HCT116 (cell line): ENCODE results near the gene FMN2.

ENCODE experiments used
- POLR2A ChIP-seq: IDR thresholded peaks from 2 replicates; pipeline ENCODE4 v1.7.0; 2011; ENCODE audit warnings: borderline replicate concordance; ENCODE audit not compliant: insufficient read depth, insufficient read length; ENCODE audit errors: extremely low read depth
- TF ChIP-seq, protein P1 (sequence below), 3 experiments: fragments of 200-600 bp in 1 of 3; sonication (generic) in 1 of 3; IDR thresholded peaks in 2 of 3; conservative IDR thresholded peaks in 1 of 3; 2 replicates each; pipeline ENCODE4 v1.5.1; 2012 to 2017; ENCODE audit warnings: low read depth in 2 of 3, low read length in 2 of 3, antibody characterized with exemption in 1 of 3, borderline replicate concordance in 1 of 3, control low read depth in 1 of 3, mild to moderate bottlenecking in 1 of 3, mixed read lengths in 1 of 3, mixed run types in 1 of 3, moderate library complexity in 1 of 3; ENCODE audit not compliant: insufficient read depth in 1 of 3
- TF ChIP-seq, protein P2 (sequence below): IDR thresholded peaks from 2 replicates; pipeline ENCODE4 v1.6.1; 2012

DNA sequence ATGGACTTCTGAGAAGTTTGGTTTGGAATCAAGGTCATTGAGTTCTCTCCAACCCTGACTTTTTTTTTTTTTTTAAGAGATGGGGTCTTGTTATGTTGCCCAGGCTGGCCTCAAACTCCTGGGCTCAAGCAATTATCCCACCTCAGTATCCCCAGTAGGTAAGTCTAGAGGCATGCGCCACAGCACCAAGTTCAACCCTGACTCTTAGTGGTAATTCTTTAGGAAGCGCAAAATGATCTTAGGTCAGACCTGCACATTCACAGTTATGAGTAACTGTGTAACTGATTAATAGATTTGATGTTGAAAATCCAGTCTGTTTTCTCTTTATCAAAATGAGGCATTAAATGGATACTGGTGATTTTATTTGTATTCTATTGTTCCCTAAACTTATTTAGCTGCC lies 424.4 kb downstream of the FMN2 start:
- TF ChIP-seq, protein P1, sequence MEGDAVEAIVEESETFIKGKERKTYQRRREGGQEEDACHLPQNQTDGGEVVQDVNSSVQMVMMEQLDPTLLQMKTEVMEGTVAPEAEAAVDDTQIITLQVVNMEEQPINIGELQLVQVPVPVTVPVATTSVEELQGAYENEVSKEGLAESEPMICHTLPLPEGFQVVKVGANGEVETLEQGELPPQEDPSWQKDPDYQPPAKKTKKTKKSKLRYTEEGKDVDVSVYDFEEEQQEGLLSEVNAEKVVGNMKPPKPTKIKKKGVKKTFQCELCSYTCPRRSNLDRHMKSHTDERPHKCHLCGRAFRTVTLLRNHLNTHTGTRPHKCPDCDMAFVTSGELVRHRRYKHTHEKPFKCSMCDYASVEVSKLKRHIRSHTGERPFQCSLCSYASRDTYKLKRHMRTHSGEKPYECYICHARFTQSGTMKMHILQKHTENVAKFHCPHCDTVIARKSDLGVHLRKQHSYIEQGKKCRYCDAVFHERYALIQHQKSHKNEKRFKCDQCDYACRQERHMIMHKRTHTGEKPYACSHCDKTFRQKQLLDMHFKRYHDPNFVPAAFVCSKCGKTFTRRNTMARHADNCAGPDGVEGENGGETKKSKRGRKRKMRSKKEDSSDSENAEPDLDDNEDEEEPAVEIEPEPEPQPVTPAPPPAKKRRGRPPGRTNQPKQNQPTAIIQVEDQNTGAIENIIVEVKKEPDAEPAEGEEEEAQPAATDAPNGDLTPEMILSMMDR (IDR thresholded peaks at IDR 0.05 in 2 of 3, conservative IDR thresholded peaks at IDR 0.05 in 1 of 3; ENCODE audit: borderline replicate concordance in 1 of 3, insufficient read depth in 1 of 3, low read depth in 2 of 3, low read length in 2 of 3), result no peak
- TF ChIP-seq POLR2A, result no peak
- TF ChIP-seq, protein P2, sequence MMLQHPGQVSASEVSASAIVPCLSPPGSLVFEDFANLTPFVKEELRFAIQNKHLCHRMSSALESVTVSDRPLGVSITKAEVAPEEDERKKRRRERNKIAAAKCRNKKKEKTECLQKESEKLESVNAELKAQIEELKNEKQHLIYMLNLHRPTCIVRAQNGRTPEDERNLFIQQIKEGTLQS, result no peak
